Heart left ventricle (tissue), 16 donors: ENCODE results near the gene HOXC5. TPM values are rescaled to one million over a fixed set of nuclear protein-coding genes. Genes with fewer than 3 reads are reported as not detected.

Experiments used
- ATAC-seq, 4 donors: fragments of 200-7000 bp; cut with Tn5 transposase; one replicate each; pipeline ENCODE4 v1.9.1; 2020 to 2022; ENCODE audit warnings: moderate library complexity in 4 of 4, mild to moderate bottlenecking in 3 of 4, moderate number of reproducible peaks in 1 of 4
- DNase-seq, 5 donors: peaks; one replicate each; pipeline ENCODE4 v3.0.0-alpha.2; 2020
- H3K27ac ChIP-seq, 12 donors: fragments of 200-600 bp; sonication (generic) in 4 of 12; one replicate each; pipeline versions ENCODE4 v1.5.0 to v1.8.0; 2016 to 2022; ENCODE audit warnings: mild to moderate bottlenecking in 2 of 12
- H3K27me3 ChIP-seq, 9 donors: fragments of 200-600 bp; sonication (generic) in 2 of 9; one replicate each; pipeline versions ENCODE4 v1.5.1 to v1.8.0; 2016 to 2022; ENCODE audit warnings: mild to moderate bottlenecking in 3 of 9
- H3K36me3 ChIP-seq, 9 donors: fragments of 200-600 bp; sonication (generic) in 2 of 9; one replicate each; pipeline versions ENCODE4 v1.5.0 to v1.8.0; 2018 to 2022; ENCODE audit warnings: mild to moderate bottlenecking in 2 of 9
- H3K4me1 ChIP-seq, 12 donors: fragments of 200-600 bp; sonication (generic) in 4 of 12; one replicate each; pipeline versions ENCODE4 v1.5.0 to v1.8.0; 2016 to 2022; ENCODE audit warnings: mild to moderate bottlenecking in 3 of 12
- H3K4me3 ChIP-seq, 12 donors: fragments of 200-600 bp; sonication (generic) in 4 of 12; one replicate each; pipeline versions ENCODE4 v1.5.0 to v1.8.0; 2017 to 2022; ENCODE audit warnings: mild to moderate bottlenecking in 9 of 12, moderate library complexity in 4 of 12
- H3K9me3 ChIP-seq, 12 donors: fragments of 200-600 bp; sonication (generic) in 4 of 12; one replicate each; pipeline versions ENCODE4 v1.5.0 to v1.8.0; 2016 to 2022; ENCODE audit warnings: mild to moderate bottlenecking in 1 of 12
- POLR2A ChIP-seq, 2 donors: fragments of 450-650 bp; IDR thresholded peaks; one replicate each; pipeline ENCODE4 v1.6.1; 2017; ENCODE audit warnings: antibody characterized with exemption in 2 of 2, mild to moderate bottlenecking in 2 of 2, moderate library complexity in 2 of 2
- WGBS, 4 donors: extraction: QIAGEN DNeasy Blood & Tissue Kit in 2 of 4; methylation state at CpG; one replicate each; pipeline versions ENCODE4 v1.1.5 to v1.1.7; 2013 to 2018; 5-methylcytosine and 5-hydroxymethylcytosine counted together
- intact Hi-C, 10 donors: fragments of 100-400 bp; cut with DNase I; formaldehyde crosslinking; loops; one replicate each; pipeline versions ENCODE4 v1.11.1 to v1.14.2; 2022
- polyA plus RNA-seq, 2 donors: library from polyadenylated mRNA; stranded (reverse); fragments of 200-250 nt; gene quantifications; one replicate each; pipeline ENCODE4 v1.2.3, GENCODE V29; 2013
- total RNA-seq, 9 donors: library from RNA; depleted of rRNA in 2 of 9; stranded (reverse); fragments of >200 nt in 2 of 9; fragmentation: NEBNext Ultra II Directional in 3 of 9; extraction: Animal tissue kit (Norgen Biotek cat#: 25700) in 3 of 9; gene quantifications; one replicate each; pipeline versions ENCODE4 v1.1.0 to v1.2.4, GENCODE V29; 2016 to 2023
- TF ChIP-seq, protein P1 (sequence below), 12 donors: fragments of 200-600 bp; sonication (generic) in 4 of 12; IDR thresholded peaks; one replicate each; pipeline versions ENCODE4 v1.5.0 to v1.8.0; 2018 to 2022; ENCODE audit warnings: antibody characterized with exemption in 12 of 12, mild to moderate bottlenecking in 5 of 12
- donor health status: ischemic (EF 13 %, LVEDD 7.1; RV severe dilation, severe dysfunction).
- donor health status: healthy with polysubstance abuse.
- donor health status: DM: no; HTN: yes; CAD: no.
- donor health status: DM: no; HTN: no; CAD: no.
- donor health status: ischemic (EF 25% LVEDD 6.9; RV normal size, moderate dysfunction).
- donor health status: ischemic (EF 25% LVEDD 5.7; RV mildly dilated, moderate dysfunction).
- donor health status: healthy.
- donor health status: DM: yes; HTN: yes; CAD: no.
- donor health status: ischemic (EF 35%, LVEDD 5.7; RV mildly dilated, moderate dysfunction).
- donor health status: nonischemic (EF 11% LVEDD 7.7; RV severe dilation, severe dysfunction).
- donor health status: DM: yes; HTN: yes; CAD: no.
- donor health status: PGD.
- donor health status: ischemic (EF 29% LVEDD 5.4; RV normal size, mild dysfunction).
- donor health status: nonischemic (EF 23%, LVEDD 6.1; RV moderate dilation, normal function).

The HOXC5 gene
- total and polyA plus RNA-seq, 11 donors, result not detected

- DNase-seq (no peak), ATAC-seq (no peak)
- TF ChIP-seq POLR2A (IDR thresholded peaks at IDR 0.05), result no peak
- TF ChIP-seq, protein P1, sequence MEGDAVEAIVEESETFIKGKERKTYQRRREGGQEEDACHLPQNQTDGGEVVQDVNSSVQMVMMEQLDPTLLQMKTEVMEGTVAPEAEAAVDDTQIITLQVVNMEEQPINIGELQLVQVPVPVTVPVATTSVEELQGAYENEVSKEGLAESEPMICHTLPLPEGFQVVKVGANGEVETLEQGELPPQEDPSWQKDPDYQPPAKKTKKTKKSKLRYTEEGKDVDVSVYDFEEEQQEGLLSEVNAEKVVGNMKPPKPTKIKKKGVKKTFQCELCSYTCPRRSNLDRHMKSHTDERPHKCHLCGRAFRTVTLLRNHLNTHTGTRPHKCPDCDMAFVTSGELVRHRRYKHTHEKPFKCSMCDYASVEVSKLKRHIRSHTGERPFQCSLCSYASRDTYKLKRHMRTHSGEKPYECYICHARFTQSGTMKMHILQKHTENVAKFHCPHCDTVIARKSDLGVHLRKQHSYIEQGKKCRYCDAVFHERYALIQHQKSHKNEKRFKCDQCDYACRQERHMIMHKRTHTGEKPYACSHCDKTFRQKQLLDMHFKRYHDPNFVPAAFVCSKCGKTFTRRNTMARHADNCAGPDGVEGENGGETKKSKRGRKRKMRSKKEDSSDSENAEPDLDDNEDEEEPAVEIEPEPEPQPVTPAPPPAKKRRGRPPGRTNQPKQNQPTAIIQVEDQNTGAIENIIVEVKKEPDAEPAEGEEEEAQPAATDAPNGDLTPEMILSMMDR (IDR thresholded peaks at IDR 0.05), result no peak
- no peak overlapping the region for H3K27ac ChIP-seq
- no peak overlapping the region for H3K4me3 ChIP-seq
- no peaks in the 10 kb centered on the region for H3K9me3 ChIP-seq
- no peaks in the 10 kb centered on the region for H3K36me3 ChIP-seq
- H3K4me1 ChIP-seq, result peaks cover 0 to 11% (median 2%) of the 10 kb centered on the region in 12 donors
- intact Hi-C loops, result no loop called here
- peaks cover 58 to 99% (median 92%) of the 10 kb centered on the region in 9 donors for H3K27me3 ChIP-seq
These were observed 12.6 kb downstream of the HOXC5 start for GRCh38 chr12:54045401-54045800.

- 11 to 29% (median 14%) methylated on average over 16 of the region's 16 CpGs for WGBS, 4 donors
- no peak for DNase-seq
- intact Hi-C loops, result no loop called here
- H3K4me1 ChIP-seq, result peaks cover 0 to 11% (median 2%) of the 10 kb centered on the region in 12 donors
- no peaks in the 10 kb centered on the region for H3K9me3 ChIP-seq
- H3K27me3 ChIP-seq, result peaks cover 60 to 99% (median 92%) of the 10 kb centered on the region in 9 donors
- no peak overlapping the region for H3K27ac ChIP-seq
- H3K36me3 ChIP-seq, result no peaks in the 10 kb centered on the region
- no peak for ATAC-seq
- H3K4me3 ChIP-seq, result no peak overlapping the region
- TF ChIP-seq, protein P1 (IDR thresholded peaks at IDR 0.05), result no peak
- no peak for TF ChIP-seq POLR2A (IDR thresholded peaks at IDR 0.05)
These were observed 13.1 kb downstream of the HOXC5 start for GRCh38 chr12:54045868-54046521.

GRCh38 chr12:54046809-54047159 is 13.9 kb downstream of the HOXC5 start:
- peaks cover 59 to 99% (median 92%) of the 10 kb centered on the region in 9 donors for H3K27me3 ChIP-seq
- WGBS, 4 donors, result 6 to 11% (median 9%) methylated on average over 18 to 27 of the region's 27 CpGs
- H3K4me3 ChIP-seq, result peak overlapping the region in 1 of 12 donors; percentile 2

DNA sequence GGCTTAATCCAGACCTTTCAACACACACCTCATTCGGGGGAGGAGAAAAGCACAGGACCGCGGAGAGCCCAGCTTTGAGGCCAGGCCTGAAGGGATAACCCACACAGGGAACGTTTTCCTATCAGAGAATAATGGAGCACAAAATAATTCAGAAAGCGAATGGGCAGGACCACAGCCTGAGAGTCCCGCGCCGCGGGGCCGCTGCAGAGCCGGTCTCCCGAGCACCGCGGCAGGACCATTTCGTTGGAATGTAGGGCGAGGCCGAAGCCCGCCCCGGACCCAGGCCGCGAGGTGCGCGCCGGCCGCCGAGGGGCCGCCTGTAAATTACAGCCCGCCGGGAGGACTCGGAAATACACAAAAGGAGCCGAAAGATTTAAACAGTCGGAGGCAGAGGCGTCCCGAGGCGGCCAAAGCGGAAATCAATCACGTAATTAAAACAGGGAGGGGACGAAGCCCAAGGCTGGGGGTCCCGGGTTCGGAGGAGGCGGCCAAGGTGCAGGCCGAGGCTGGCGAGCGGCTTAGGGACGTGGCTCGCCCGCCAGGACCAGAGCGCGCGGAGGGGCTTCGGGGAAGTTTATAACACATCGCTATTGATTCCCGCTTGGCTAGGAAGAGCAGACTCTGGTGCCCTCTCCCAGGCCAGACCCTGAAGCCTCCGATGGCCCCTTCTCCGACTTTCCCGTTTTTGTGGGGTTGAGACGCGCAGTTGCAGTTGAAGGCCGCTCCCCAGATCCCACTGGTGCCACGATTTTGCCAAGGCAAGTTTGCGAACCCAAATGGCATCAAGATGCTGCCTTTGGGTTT is 14.5 kb downstream of the HOXC5 start:
- Histone ChIP-seq H3K4me1 (peaks cover 0 to 11% (median 2%) of the 10 kb centered on the region in 12 donors), H3K4me3 (peak overlapping the region in 3 of 12 donors; percentile 2 to 18 (median 14))
- intact Hi-C loops, result no loop called here

More at GRCh38 chr12:54046809-54047159, 13.9 kb downstream of the HOXC5 start:
- no peaks in the 10 kb centered on the region for H3K9me3 ChIP-seq
- DNase-seq (no peak), ATAC-seq (no peak)
- intact Hi-C loops, result no loop called here
- H3K4me1 ChIP-seq, result peaks cover 0 to 11% (median 2%) of the 10 kb centered on the region in 12 donors
- no peak overlapping the region for H3K27ac ChIP-seq
- no peak for TF ChIP-seq POLR2A (IDR thresholded peaks at IDR 0.05)
- TF ChIP-seq, protein P1 (IDR thresholded peaks at IDR 0.05), result no peak
- H3K36me3 ChIP-seq, result no peaks in the 10 kb centered on the region

More for the DNA sequence above, 14.5 kb downstream of the HOXC5 start:
- DNase-seq (no peak), ATAC-seq (no peak)
- no peak overlapping the region for H3K27ac ChIP-seq
- H3K9me3 ChIP-seq, result no peaks in the 10 kb centered on the region
- 3 to 15% (median 5%) methylated on average over 46 to 61 of the region's 61 CpGs for WGBS, 4 donors
- peaks cover 59 to 99% (median 93%) of the 10 kb centered on the region in 9 donors for H3K27me3 ChIP-seq
- no peaks in the 10 kb centered on the region for H3K36me3 ChIP-seq
- TF ChIP-seq, protein P1 (IDR thresholded peaks at IDR 0.05), result no peak
- TF ChIP-seq POLR2A (IDR thresholded peaks at IDR 0.05), result no peak
